Stimulated activated naive CD8-positive, alpha-beta T cell treated with anti-CD3 and anti-CD28 coated beads, Interleukin-15, amount 100 ng/mL, for 72 hours (primary cell): ENCODE results near the gene OPRL1.

ENCODE experiments used
- ATAC-seq: fragments of 150-1000 bp; cut with Tn5 transposase; 2 replicates; pipeline ENCODE4 v1.10.0; 2021; ENCODE audit warnings: mild to moderate bottlenecking, moderate library complexity
- DNase-seq, 2 donors: peaks; one replicate each; pipeline ENCODE4 v3.0.0; 2021 to 2022
- H3K27ac Mint-ChIP-seq, 2 donors: one replicate each; pipeline ENCODE4 v1.8.0; 2022; ENCODE audit warnings: mild to moderate bottlenecking in 2 of 2, mixed read lengths in 2 of 2, moderate library complexity in 2 of 2
- H3K27me3 Mint-ChIP-seq: one replicate; pipeline ENCODE4 v1.8.0; 2022; ENCODE audit warnings: mixed read lengths
- H3K4me1 Mint-ChIP-seq: one replicate; pipeline ENCODE4 v1.8.0; 2022; ENCODE audit warnings: mild to moderate bottlenecking, mixed read lengths
- H3K4me3 Mint-ChIP-seq, 2 donors: one replicate each; pipeline ENCODE4 v1.8.0; 2022; ENCODE audit warnings: mild to moderate bottlenecking in 2 of 2, mixed read lengths in 2 of 2, moderate library complexity in 1 of 2
- H3K9me3 Mint-ChIP-seq, 2 donors: one replicate each; pipeline ENCODE4 v1.8.0; 2022; ENCODE audit warnings: mixed read lengths in 2 of 2

The OPRL1 gene

DNA sequence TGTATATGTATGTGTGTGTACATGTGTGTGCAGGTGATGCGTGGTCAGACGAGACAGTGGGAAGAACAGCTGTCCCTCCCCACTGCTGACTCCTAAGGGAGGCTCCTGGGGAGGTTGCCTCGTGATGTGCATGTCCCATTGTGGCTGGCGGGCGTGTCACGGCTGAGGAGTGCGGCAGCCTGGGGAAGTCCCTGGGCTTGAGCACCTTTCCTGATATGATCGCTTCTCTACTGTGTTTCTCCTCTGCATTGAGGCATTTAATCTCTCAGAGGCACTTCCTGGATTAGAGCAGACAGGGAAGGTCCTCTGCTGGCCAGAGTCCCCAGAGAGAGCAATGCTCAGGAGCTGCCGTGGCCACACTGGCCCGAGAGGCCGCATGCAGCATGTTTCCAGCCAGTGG is 16.0 kb downstream of the OPRL1 start:
- DNase-seq: no peak
- Mint-ChIP-seq H3K4me3 (no peak overlapping the region), H3K9me3 (peaks cover 0 to 5% of the 10 kb centered on the region in 2 donors), H3K27me3 (peaks cover 1% of the 10 kb centered on the region), H3K27ac (no peak overlapping the region), H3K4me1 (peaks cover 21% of the 10 kb centered on the region)
- ATAC-seq: no peak

DNA sequence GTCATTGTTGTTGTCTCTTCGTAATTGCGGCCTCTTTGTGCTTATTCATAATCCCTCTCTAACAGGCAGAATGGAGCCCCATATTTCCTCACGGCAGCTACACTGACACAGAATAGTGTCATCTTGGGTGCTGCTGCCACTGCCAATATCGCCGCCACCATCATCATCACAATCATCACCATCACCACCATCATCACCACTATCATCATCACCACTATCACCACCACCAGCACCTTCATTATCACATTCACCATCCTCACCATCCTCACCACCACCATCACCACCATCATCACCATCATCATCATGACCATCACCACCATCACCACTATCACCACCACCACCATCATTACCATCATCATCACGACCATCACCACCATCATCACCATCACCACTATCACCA is 16.7 kb downstream of the OPRL1 start:
- no peak overlapping the region for H3K4me3 Mint-ChIP-seq
- H3K27me3 Mint-ChIP-seq: peaks cover 7% of the 10 kb centered on the region
- ATAC-seq (no peak), DNase-seq (no peak)
- H3K4me1 Mint-ChIP-seq: peaks cover 27% of the 10 kb centered on the region
- no peak overlapping the region for H3K27ac Mint-ChIP-seq
- H3K9me3 Mint-ChIP-seq: peaks cover 0 to 5% of the 10 kb centered on the region in 2 donors

DNA sequence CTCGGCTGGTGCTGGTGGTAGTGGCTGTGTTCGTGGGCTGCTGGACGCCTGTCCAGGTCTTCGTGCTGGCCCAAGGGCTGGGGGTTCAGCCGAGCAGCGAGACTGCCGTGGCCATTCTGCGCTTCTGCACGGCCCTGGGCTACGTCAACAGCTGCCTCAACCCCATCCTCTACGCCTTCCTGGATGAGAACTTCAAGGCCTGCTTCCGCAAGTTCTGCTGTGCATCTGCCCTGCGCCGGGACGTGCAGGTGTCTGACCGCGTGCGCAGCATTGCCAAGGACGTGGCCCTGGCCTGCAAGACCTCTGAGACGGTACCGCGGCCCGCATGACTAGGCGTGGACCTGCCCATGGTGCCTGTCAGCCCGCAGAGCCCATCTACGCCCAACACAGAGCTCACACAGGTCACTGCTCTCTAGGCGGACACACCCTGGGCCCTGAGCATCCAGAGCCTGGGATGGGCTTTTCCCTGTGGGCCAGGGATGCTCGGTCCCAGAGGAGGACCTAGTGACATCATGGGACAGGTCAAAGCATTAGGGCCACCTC is 18.7 kb downstream of the OPRL1 start:
- Mint-ChIP-seq H3K27me3 (peaks cover 25% of the 10 kb centered on the region), H3K4me1 (peaks cover 37% of the 10 kb centered on the region), H3K4me3 (no peak overlapping the region), H3K27ac (no peak overlapping the region), H3K9me3 (peaks cover 0 to 5% of the 10 kb centered on the region in 2 donors)
- DNase-seq: no peak
- no peak for ATAC-seq

DNA sequence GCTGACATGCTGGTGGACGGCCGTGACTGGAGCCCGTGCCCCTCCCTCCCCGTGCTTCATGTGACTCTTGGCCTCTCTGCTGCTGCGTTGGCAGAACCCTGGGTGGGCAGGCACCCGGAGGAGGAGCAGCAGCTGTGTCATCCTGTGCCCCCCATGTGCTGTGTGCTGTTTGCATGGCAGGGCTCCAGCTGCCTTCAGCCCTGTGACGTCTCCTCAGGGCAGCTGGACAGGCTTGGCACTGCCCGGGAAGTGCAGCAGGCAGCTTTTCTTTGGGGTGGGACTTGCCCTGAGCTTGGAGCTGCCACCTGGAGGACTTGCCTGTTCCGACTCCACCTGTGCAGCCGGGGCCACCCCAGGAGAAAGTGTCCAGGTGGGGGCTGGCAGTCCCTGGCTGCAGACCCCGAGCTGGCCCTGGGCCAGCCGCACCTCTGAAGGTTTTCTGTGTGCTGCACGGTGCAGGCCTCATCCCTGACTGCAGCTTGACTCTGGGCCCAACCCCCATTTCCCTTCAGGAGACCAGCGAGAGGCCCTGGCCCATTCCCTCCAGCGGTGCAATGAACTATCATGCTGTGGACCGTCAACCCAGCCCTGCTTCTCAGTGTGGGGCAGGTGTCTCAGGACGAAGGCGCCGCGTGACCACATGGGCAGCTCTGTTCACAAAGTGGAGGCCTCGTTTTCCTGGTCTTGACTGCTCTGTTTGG is 19.4 kb downstream of the OPRL1 start:
- H3K4me1 Mint-ChIP-seq: peaks cover 37% of the 10 kb centered on the region
- peaks cover 0 to 5% of the 10 kb centered on the region in 2 donors for H3K9me3 Mint-ChIP-seq
- H3K4me3 Mint-ChIP-seq: no peak overlapping the region
- no peak overlapping the region for H3K27ac Mint-ChIP-seq
- peaks cover 32% of the 10 kb centered on the region for H3K27me3 Mint-ChIP-seq
- DNase-seq: no peak
- ATAC-seq: no peak

DNA sequence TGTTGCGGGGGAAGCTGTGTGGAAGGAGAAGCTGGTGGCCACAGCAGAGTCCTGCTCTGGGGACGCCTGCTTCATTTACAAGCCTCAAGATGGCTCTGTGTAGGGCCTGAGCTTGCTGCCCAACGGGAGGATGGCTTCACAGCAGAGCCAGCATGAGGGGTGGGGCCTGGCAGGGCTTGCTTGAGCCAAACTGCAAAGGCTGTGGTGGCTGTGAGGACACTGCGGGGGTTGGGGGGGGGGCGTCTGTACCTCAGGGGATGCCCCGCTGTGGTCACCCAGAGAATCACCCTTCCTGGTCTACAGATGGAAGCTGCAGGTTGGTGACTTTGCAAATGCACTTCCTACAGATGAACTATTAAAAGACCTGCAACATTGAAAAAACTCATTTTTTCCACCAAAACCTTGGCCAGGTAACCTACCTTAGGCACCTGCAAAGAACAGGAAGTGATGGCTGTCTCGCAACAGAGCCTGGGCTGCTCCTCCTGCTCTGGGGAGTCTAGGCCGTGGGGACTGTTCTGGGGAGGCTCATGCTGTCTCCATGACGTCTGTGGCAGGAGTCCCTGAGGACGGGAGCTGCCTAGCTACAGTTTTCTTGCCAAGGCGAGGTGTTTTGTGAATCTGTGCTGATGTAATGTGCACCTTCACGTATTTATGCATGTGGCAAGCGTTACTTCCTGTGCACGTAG is 20.1 kb downstream of the OPRL1 start:
- peaks cover 32% of the 10 kb centered on the region for H3K27me3 Mint-ChIP-seq
- H3K4me3 Mint-ChIP-seq: peak overlapping the region; percentile 22 to 38
- H3K9me3 Mint-ChIP-seq: peaks cover 0 to 5% of the 10 kb centered on the region in 2 donors
- DNase-seq (peak in 1 of 2 donors; percentile 70), ATAC-seq (peak; percentile 84)
- H3K27ac Mint-ChIP-seq: peak overlapping the region in 1 of 2 donors; percentile 77
- peaks cover 37% of the 10 kb centered on the region for H3K4me1 Mint-ChIP-seq

DNA sequence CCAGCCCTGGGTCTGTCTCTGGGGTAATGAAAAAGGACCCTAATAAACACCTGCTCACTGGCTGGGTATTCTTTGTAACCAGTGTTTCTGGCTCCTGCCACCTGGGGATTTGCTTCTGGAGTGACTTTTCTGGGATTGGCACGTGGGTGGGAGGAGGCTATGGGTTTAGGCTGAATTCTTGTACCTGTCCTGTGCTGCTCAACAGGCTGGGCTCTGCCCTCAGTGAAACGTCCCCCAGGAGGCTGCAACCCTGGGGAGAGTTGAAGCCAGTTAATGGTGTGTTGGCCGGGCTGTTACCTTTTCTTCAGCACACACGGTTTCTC is 20.6 kb downstream of the OPRL1 start:
- peaks cover 0 to 5% of the 10 kb centered on the region in 2 donors for H3K9me3 Mint-ChIP-seq
- H3K4me3 Mint-ChIP-seq: peak overlapping the region in 1 of 2 donors; percentile 19
- peak; percentile 21 for ATAC-seq
- peaks cover 37% of the 10 kb centered on the region for H3K4me1 Mint-ChIP-seq
- no peak overlapping the region for H3K27ac Mint-ChIP-seq
- H3K27me3 Mint-ChIP-seq: peaks cover 32% of the 10 kb centered on the region
- no peak for DNase-seq

DNA sequence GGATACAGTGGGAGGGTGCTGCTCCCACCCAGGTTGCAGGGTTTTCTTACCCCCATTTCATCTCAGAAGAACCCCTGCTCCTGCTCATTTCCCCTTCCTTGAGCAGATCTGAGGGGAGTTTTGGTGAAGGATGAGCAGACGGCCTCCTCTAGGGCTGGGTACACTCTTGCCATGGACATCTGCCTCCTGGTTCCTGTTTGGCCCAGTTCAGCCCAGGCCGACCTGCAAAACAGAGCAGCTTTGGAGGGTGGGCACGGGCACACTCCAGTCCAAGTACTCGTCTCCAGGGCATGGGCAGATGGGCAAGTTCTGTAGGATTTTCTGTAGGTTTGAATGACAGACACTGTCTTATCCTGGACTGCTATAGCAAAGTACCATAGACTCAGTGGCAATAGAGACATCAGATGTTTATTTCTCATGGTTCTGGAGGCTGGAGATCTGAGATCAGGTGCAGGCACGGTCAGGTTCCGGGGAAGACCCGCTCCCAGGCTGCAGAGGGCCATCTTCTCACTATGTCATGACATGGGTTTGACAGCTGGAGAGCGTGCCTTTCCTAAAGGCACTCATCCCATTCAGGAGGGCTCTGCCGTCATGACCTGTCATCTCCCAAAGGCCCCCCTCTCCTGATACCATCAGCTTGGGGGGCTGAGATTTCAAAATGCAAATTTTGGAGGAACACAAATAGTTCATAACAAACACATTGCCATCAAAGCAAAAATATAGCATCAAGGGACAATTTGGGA is 21.2 kb downstream of the OPRL1 start:
- no peak for ATAC-seq
- peaks cover 0 to 5% of the 10 kb centered on the region in 2 donors for H3K9me3 Mint-ChIP-seq
- peaks cover 32% of the 10 kb centered on the region for H3K27me3 Mint-ChIP-seq
- peak overlapping the region; percentile 53 to 56 for H3K4me3 Mint-ChIP-seq
- H3K27ac Mint-ChIP-seq: no peak overlapping the region
- no peak for DNase-seq
- H3K4me1 Mint-ChIP-seq: peaks cover 37% of the 10 kb centered on the region

DNA sequence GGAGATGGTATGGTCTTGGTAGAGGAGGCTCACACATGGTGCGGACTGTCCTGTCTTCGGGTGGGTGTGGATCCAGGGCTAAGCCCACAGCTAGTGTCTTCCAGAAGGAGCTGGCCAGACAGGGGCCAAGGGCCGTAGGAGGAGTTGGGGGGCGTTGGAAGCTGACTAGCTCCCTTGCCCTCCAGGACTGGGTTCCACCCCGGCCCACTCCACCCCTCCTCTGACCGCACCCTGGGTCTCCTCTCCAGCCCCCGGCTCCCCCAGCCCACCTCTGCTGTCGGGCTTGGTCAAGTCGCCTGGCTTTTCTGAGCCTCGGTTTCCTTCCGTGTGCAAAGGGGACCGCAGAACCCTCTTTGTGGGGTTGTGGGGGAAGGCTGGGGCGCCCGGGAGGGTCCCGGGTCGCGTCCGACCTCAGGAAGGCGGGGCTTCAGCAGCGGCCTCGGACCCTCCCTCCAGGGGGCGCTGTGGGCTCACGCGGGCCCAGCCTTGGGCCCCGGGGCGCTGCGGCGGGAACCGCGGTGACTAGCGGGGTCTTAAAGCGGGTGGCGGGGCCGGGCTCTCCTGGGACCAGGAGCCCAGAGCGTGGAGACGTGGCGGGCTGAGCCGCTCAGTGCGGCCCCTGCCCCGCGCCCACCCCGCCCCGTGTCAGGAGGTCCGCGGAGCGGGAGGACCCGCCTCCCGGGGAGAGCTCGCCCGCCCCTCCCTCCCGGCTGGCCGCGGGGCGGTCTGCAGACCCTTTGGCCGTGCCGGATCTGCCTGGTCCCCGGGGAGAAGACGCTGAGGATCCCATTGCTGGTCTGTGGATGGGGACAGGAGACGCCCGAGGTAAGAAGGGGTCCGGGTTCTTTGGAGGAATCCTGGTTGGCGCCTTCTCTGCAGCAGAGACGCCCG is 22.1 kb downstream of the OPRL1 start:
- H3K4me3 Mint-ChIP-seq: peak overlapping the region; percentile 79 to 86
- DNase-seq: peak; percentile 73 to 77
- H3K4me1 Mint-ChIP-seq: peaks cover 37% of the 10 kb centered on the region
- H3K27ac Mint-ChIP-seq: no peak overlapping the region
- H3K27me3 Mint-ChIP-seq: peaks cover 32% of the 10 kb centered on the region
- peak; percentile 68 for ATAC-seq
- peaks cover 0 to 1% of the 10 kb centered on the region in 2 donors for H3K9me3 Mint-ChIP-seq

DNA sequence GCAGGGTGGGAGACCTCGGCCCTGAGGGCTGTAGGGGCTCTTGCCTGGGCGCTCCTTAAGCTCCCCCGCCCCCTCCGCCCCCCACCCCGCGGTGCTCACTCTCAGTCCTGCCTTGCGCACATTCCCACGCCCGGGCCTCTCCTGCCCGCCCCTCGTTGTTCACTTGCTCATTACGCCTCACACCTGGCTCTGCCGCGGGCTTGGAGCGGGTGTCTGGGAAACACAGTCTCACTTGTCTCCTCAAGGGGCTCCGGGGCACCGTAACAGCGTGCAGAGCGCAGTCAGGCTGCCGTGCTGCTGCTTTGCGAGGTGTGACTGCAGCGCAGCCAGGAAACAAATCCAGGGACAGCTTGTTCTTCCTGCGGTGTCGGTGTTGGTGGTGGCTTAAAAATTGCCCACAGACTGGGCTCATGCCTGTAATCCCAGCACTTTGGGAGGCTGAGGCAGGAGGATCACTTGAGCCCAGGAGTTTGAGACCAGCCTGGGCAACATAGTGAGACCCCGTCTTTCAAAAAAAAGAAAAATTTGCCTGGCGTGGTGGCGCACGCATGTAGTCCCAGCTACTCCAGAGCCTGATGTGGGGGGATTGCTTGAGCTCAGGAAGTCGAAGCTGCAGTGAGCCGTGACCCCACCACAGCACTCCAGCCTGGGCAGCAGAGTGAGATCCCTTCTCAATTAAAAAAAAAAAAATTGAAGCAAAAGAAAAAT is 22.9 kb downstream of the OPRL1 start:
- Mint-ChIP-seq H3K27ac (no peak overlapping the region), H3K27me3 (peaks cover 32% of the 10 kb centered on the region), H3K9me3 (no peaks in the 10 kb centered on the region), H3K4me1 (peaks cover 42% of the 10 kb centered on the region), H3K4me3 (peak overlapping the region; percentile 79 to 86)
- DNase-seq (peak in 1 of 2 donors; percentile 10), ATAC-seq (no peak)

DNA sequence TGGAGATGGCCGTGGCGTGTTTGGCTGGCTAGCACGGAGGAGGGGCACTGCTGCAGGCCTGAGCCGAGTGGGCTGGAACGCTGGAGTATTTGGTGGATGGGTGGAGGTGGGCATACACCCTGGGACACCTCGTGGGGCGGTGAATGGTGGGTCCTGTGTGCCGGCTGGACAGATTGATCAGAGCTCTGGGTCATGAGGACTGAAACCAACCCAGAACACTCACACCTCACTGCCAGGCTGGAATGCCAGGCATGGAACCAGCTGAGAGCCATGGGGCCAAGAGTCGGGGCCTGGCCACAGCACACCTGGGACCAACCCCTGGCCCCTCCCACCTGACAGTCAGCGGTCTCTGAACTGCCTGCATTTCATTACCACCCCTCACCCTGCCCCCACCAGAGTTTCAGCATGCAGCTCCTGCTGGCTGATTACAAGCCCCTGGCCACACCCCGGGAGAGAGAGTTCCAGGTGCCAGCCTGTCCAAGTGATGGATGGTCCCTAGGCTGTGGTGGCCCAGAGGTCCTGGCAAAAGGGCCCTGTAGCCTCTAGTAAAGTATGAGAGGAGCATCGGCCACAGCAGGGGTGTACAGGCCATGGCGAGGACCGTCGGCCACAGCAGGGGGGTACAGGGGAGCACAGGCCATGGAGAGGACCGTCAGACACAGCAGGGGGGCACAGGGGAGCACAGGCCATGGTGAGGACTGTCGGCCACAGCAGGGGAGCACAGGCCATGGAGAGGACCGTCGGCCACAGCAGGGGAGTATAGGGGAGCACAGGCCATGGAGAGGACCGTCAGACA is 24.2 kb downstream of the OPRL1 start:
- no peak overlapping the region for H3K4me3 Mint-ChIP-seq
- DNase-seq: peak in 1 of 2 donors; percentile 0
- H3K27me3 Mint-ChIP-seq: peaks cover 32% of the 10 kb centered on the region
- H3K4me1 Mint-ChIP-seq: peaks cover 42% of the 10 kb centered on the region
- peak overlapping the region in 1 of 2 donors; percentile 69 for H3K27ac Mint-ChIP-seq
- no peak for ATAC-seq
- no peaks in the 10 kb centered on the region for H3K9me3 Mint-ChIP-seq

DNA sequence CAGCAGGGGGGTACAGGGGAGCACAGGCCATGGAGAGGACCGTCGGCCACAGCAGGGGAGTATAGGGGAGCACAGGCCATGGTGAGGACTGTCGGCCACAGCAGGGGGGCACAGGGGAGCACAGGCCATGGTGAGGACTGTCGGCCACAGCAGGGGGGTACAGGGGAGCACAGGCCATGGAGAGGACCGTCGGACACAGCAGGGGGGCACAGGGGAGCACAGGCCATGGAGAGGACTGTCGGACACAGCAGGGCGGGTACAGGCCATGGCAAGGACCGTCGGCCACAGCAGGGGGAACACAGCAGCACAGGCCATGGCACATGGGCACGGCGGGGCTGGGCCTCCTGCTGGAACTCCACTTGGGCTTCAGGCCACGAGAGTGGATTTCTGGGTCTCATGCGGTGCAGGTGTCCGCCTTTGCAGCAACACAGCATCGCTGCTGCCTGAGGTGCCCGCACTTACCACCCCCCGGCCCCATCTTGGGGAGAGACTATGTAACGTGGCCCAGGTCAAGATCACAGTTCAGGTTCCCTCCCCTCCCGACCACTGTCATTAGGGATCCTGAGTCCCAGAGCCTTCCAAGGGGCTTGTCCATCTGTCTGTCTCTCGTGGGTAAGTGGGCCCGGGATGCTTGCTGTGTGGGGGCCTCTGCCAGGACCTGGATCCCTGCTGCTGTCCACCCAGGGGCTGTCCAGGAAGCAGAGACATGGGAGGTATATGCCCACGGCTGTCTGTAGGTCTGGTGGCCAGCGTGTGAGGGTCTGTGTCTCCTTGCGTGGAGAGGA is 25.0 kb downstream of the OPRL1 start:
- ATAC-seq: no peak
- Mint-ChIP-seq H3K4me3 (no peak overlapping the region), H3K4me1 (peaks cover 38% of the 10 kb centered on the region), H3K27ac (peak overlapping the region in 1 of 2 donors; percentile 9), H3K9me3 (no peaks in the 10 kb centered on the region), H3K27me3 (peaks cover 32% of the 10 kb centered on the region)
- peak; percentile 2 to 8 for DNase-seq

DNA sequence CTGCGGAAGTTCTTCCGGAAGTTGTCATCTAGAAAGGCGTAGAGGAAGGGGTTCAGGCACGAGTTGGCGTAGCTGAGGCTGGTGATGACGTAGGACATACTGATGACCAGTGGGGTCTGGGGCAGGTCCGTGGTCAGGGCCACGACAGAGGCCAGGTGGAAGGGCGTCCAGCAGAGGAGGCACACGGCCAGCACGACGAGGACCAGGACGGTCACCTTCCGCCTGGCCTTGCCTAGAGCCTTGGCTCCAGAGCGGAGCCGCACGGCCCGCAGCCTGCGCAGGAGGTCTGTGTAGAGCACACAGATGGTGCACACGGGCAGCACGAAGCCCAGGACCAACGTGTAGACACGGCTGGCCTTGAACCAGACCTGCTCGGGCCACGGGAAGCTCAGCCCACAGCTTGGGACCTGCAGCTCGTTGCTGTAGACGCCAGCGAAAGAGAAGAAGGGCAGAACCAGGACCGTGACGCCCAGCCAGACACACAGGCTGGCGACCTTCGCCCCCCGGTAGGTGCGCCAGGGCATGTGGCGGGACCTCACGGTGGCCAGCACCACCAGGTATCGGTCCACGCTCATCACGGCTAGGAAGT is 26.1 kb downstream of the OPRL1 start:
- H3K4me3 Mint-ChIP-seq: no peak overlapping the region
- H3K4me1 Mint-ChIP-seq: peaks cover 27% of the 10 kb centered on the region
- no peaks in the 10 kb centered on the region for H3K9me3 Mint-ChIP-seq
- peaks cover 30% of the 10 kb centered on the region for H3K27me3 Mint-ChIP-seq
- no peak for ATAC-seq
- peak overlapping the region in 1 of 2 donors; percentile 47 for H3K27ac Mint-ChIP-seq
- DNase-seq: no peak

DNA sequence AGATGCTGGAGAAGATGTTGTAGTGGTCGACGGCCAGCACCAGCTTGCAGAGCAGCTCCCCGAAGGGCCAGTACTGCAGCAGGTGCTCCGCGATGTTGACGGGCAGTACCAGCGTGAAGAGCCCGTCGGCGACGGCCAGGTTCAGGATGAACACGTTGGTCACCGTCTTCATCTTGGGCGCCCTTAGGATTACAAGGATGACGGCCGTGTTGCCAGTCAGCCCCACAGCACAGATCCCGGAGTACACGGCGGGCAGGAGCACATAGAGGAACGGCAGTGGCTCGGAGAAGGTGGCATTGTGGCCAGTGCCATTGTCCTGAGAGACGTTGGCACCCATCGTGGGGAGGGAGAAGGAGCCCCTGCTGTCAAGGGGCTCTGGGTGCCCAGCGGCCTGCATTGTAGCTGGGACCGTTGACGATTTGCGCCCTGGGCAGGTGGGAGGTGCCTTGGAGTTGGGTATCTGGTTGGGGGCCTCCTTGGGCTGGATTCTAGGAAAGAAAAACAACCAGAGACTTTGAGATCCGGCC is 26.6 kb downstream of the OPRL1 start:
- H3K27me3 Mint-ChIP-seq: peaks cover 24% of the 10 kb centered on the region
- H3K4me3 Mint-ChIP-seq: no peak overlapping the region
- ATAC-seq: no peak
- DNase-seq: peak; percentile 0 to 7
- no peaks in the 10 kb centered on the region for H3K9me3 Mint-ChIP-seq
- H3K27ac Mint-ChIP-seq: no peak overlapping the region
- peaks cover 21% of the 10 kb centered on the region for H3K4me1 Mint-ChIP-seq
